Gastrocnemius medialis (tissue), 4 donors: ENCODE results near the gene DAGLB. TPM values are rescaled to one million over a fixed set of nuclear protein-coding genes. Genes with fewer than 3 reads are reported as not detected.
A peak's percentile ranks its signal among the peaks of the same experiment; 100 is the strongest.
"Not testable (repeated sequence)": the region's sequence is repeated elsewhere in the genome, so short reads cannot be mapped to it uniquely, and the experiment has no call there.

ENCODE experiments used
- ATAC-seq, 2 donors: fragments of 150-250 bp; one replicate each; pipeline ENCODE4 v1.9.1; 2016
- DNase-seq, 2 donors: peaks; one replicate each; pipeline ENCODE4 v3.0.0-alpha.2; 2019
- H3K27ac ChIP-seq, 4 donors: fragments of 200-600 bp; sonication (generic); 1 replicate in 1 of 4; 2 replicates in 3 of 4; pipeline ENCODE4 v1.5.1; 2016 to 2018; ENCODE audit warnings: mild to moderate bottlenecking in 2 of 4, moderate library complexity in 1 of 4
- H3K27me3 ChIP-seq, 3 donors: fragments of 200-600 bp; sonication (generic) in 2 of 3; 1 replicate in 1 of 3; 2 replicates in 2 of 3; pipeline versions ENCODE4 v1.5.1 to v1.6.0; 2016 to 2019; ENCODE audit warnings: mild to moderate bottlenecking in 1 of 3, moderate library complexity in 1 of 3
- H3K36me3 ChIP-seq, 2 donors: fragments of 200-600 bp; sonication (generic) in 1 of 2; one replicate each; pipeline ENCODE4 v1.5.1; 2017 to 2018
- H3K4me1 ChIP-seq, 2 donors: fragments of 200-600 bp; sonication (generic) in 1 of 2; one replicate each; pipeline ENCODE4 v1.5.1; 2016 to 2017; ENCODE audit warnings: mild to moderate bottlenecking in 2 of 2
- H3K4me3 ChIP-seq, 4 donors: fragments of 200-600 bp; sonication (generic) in 3 of 4; 1 replicate in 1 of 4; 2 replicates in 3 of 4; pipeline ENCODE4 v1.5.1; 2016 to 2019; ENCODE audit warnings: mild to moderate bottlenecking in 2 of 4
- H3K9me3 ChIP-seq, 3 donors: fragments of 200-600 bp; sonication (generic) in 2 of 3; 1 replicate in 1 of 3; 2 replicates in 2 of 3; pipeline ENCODE4 v1.5.1; 2016 to 2019
- CTCF ChIP-seq, 5 experiments: fragments of 450-650 bp in 3 of 5; fragments of 200-600 bp in 2 of 5; sonication (generic) in 2 of 5; IDR thresholded peaks in 4 of 5; conservative IDR thresholded peaks in 1 of 5; 1 replicate in 4 of 5; 2 replicates in 1 of 5; pipeline ENCODE4 v1.5.1; 2016 to 2019; ENCODE audit warnings: antibody characterized with exemption in 5 of 5, mild to moderate bottlenecking in 3 of 5, moderate library complexity in 3 of 5
- POLR2A ChIP-seq, 2 donors: fragments of 450-650 bp; IDR thresholded peaks; one replicate each; pipeline ENCODE4 v1.6.1; 2017; ENCODE audit warnings: antibody characterized with exemption in 2 of 2, mild to moderate bottlenecking in 2 of 2, moderate library complexity in 2 of 2
- in situ Hi-C, 4 donors: fragments of 200-750 bp; cut with MboI; loops; one replicate each; pipeline versions ENCODE4 v1.15.0 to v1.8.0; 2017; ENCODE audit warnings: low sequenced_read_pairs in 4 of 4
- intact Hi-C: fragments of 100-400 bp; cut with DNase I; formaldehyde crosslinking; loops from one replicate; pipeline ENCODE4 v1.15.1; 2023; ENCODE audit warnings: low total_unique reads
- total RNA-seq, 4 donors: library from RNA; depleted of rRNA; stranded (reverse); fragments of >200 nt; gene quantifications; one replicate each; pipeline versions ENCODE4 v1.1.0 to v1.2.3, GENCODE V29; 2016

DAGLB gene
- total RNA-seq, 4 donors from 2014 or later, result 11.7 to 24.0 (median 16.1) TPM

DNA sequence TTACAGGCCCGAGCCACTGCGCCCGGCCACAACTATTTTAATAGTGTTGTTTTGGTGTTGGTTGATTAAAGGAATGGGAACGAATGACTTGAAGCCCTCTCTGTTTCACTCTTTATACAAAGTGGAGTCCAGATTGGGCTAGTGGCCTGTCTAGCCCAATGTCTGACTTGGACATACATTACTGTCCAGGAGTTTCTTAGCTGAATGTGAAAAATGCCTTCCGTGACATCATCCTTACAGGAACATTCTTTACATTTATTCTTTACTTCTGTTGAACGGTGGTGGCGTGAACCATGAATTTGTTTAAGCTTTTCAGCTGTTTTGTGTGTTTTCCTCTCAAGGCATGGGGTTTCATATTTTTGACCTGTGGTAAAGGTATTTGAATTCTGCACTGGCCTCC lies 67.9 kb downstream of the DAGLB start:
- Histone ChIP-seq H3K27me3 (no peaks in the 10 kb centered on the region), H3K36me3 (no peaks in the 10 kb centered on the region), H3K4me3 (no peak overlapping the region), H3K27ac (peak overlapping the region; percentile 1 to 94 (median 69)), H3K4me1 (peaks cover 73 to 87% of the 10 kb centered on the region in 2 donors), H3K9me3 (no peaks in the 10 kb centered on the region)
- TF ChIP-seq CTCF (IDR thresholded peaks at IDR 0.05 in 4 of 5, conservative IDR thresholded peaks at IDR 0.05 in 1 of 5) (no peak), POLR2A (IDR thresholded peaks at IDR 0.05) (no peak)
- intact Hi-C loops, result no loop called here
- no peak for DNase-seq
- ATAC-seq, result no peak
- in situ Hi-C loops, result loop anchor here in 2 of 4 donors (5.0 to 10.0 kb wide), 2 partner anchors 47 to 55 kb away; no protein-coding TSS in a partner anchor

- H3K36me3 ChIP-seq, H3K27me3 ChIP-seq, intact Hi-C loops, ATAC-seq, H3K4me3 ChIP-seq, H3K9me3 ChIP-seq, in situ Hi-C loops, DNase-seq: not testable (repeated sequence)
- peak overlapping the region in 3 of 4 donors; percentile 3 to 94 (median 93) for H3K27ac ChIP-seq
- peaks cover 61 to 74% of the 10 kb centered on the region in 2 donors for H3K4me1 ChIP-seq
These were observed 69.2 kb downstream of the DAGLB start for GRCh38 chr7:6378556-6378955.

DNA sequence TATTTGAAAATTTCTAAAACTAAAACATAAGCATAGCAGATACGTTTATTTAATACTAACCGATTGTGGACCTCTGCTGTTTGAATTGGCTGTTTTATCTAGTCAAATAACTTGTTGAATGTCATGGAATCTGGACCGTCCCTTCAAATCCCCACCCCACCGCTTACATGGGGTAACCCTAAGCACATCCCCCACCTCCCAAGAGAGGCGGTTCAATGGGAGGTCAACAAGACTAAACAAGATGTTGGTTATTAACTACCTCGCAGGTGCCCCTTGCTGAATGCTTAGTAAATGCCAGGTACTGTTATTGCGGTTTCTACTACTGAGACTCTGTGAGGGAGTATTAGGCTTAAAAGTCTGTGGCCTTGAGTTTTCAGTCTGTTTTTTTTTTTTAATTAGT lies 70.9 kb downstream of the DAGLB start:
- intact Hi-C loops, result no loop called here

DNA sequence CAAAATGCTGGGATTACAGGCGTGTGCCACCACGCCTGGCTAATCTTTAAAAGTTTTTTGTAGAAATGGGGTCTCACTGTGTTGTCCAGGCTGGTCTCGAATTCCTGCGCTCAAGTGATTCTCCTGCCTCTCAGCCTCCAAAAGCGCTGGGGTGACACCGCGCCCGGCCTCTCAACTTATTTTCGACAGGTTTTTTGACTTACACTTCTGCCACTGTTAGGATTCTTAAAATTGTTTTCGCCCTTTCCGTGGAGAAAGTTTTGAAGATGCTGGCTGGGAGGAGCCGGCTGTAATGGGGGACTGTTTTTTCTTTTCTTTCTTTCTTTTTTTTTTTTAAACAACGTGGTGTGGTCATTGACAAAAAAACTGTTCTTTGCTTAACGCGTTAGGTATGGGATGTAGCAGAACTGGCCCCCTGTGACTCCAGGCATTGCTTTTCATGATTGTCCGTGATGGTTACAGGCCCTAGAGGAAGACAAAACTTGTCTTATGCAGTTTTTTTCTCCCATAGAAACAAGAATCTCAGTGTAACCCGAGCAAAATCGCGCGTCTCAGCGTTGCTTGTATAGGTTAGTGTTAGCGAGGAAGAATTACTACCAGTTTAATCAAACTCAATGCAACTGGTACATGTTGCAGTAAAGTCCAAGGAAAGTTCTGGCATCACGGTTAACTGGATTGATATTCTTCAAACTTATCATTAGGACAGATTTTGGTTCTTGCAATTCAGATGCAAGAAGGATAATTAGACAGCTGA lies 72.2 kb downstream of the DAGLB start:
- intact Hi-C loops, result no loop called here
- in situ Hi-C loops, result no loop called here

More for the DNA sequence above, 70.9 kb downstream of the DAGLB start:
- TF ChIP-seq CTCF (IDR thresholded peaks at IDR 0.05 in 4 of 5, conservative IDR thresholded peaks at IDR 0.05 in 1 of 5) (no peak), POLR2A (IDR thresholded peaks at IDR 0.05) (no peak)
- no peaks in the 10 kb centered on the region for H3K27me3 ChIP-seq
- H3K27ac ChIP-seq, result peak overlapping the region; percentile 83 to 95 (median 94)
- in situ Hi-C loops, result no loop called here
- H3K4me1 ChIP-seq, result peaks cover 48 to 57% of the 10 kb centered on the region in 2 donors
- H3K36me3 ChIP-seq, result no peaks in the 10 kb centered on the region
- H3K9me3 ChIP-seq, result no peaks in the 10 kb centered on the region
- ATAC-seq, result no peak
- no peak for DNase-seq
- H3K4me3 ChIP-seq, result peak overlapping the region in 3 of 4 donors; percentile 27 to 77 (median 76)

More for the DNA sequence above, 72.2 kb downstream of the DAGLB start:
- TF ChIP-seq POLR2A (IDR thresholded peaks at IDR 0.05) (no peak), CTCF (IDR thresholded peaks at IDR 0.05 in 4 of 5, conservative IDR thresholded peaks at IDR 0.05 in 1 of 5) (no peak)
- H3K9me3 ChIP-seq, result no peaks in the 10 kb centered on the region
- DNase-seq, result no peak
- no peaks in the 10 kb centered on the region for H3K27me3 ChIP-seq
- H3K27ac ChIP-seq, result peak overlapping the region; percentile 83 to 95 (median 94)
- H3K36me3 ChIP-seq, result no peaks in the 10 kb centered on the region
- H3K4me1 ChIP-seq, result peaks cover 45% of the 10 kb centered on the region in 2 donors
- no peak for ATAC-seq
- H3K4me3 ChIP-seq, result peak overlapping the region; percentile 65 to 85 (median 76)
